ENCODE measurements around the gene RADIL. TPM values are rescaled to one million over a fixed set of nuclear protein-coding genes. Genes with fewer than 3 reads are reported as not detected.

The RADIL gene
- total RNA-seq, 4 donors from 2014 or later, result 4.4 to 11.4 (median 8.8) TPM

- no peak overlapping the region for H3K27ac ChIP-seq
These were observed 27.0 kb downstream of the RADIL start for GRCh38 chr7:4856336-4857057.

DNA sequence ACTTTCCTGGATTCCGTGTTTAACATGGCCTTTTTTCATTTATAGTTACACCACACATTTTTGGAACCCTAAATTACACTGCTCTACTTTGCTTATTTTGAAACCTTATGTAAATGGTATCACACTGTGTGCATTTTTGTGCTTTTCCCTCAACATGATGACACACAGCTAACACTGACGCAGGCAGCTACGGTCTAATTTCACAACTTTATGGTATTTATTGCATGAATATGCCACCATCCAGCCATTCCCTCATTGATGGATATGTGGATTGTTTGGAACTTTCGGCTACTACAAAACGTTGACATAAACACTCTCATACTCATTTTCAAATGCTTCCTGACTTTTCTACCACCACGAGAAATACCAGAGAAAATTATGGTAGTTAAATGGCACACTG, 28.6 kb downstream of the RADIL start:
- 73 to 91% methylated on average over 5 to 6 of the region's 6 CpGs for WGBS, 2 donors (ENCODE audit: low coverage in 1 of 2)
- no peak for ATAC-seq
- no peaks in the 10 kb centered on the region for H3K36me3 ChIP-seq

More at GRCh38 chr7:4856336-4857057, 27.0 kb downstream of the RADIL start:
- Histone ChIP-seq H3K27me3 (peaks cover 2% of the 10 kb centered on the region), H3K4me1 (peaks cover 0 to under 1% (median 0%) of the 10 kb centered on the region in 3 donors), H3K9me3 (peaks cover 0 to 14% (median 0%) of the 10 kb centered on the region in 3 donors), H3K4me3 (no peak overlapping the region), H3K36me3 (no peaks in the 10 kb centered on the region)
- 75 to 79% methylated on average over 4 to 10 of the region's 10 CpGs for whole genome bisulfite sequencing, 2 donors (ENCODE audit: low coverage in 1 of 2)
- no peak for ATAC-seq
- TF ChIP-seq POLR2A (IDR thresholded peaks at IDR 0.05) (no peak), EP300 (IDR thresholded peaks at IDR 0.05) (no peak), POLR2AphosphoS5 (IDR thresholded peaks at IDR 0.05) (no peak), CTCF (IDR thresholded peaks at IDR 0.05) (no peak)

DNA sequence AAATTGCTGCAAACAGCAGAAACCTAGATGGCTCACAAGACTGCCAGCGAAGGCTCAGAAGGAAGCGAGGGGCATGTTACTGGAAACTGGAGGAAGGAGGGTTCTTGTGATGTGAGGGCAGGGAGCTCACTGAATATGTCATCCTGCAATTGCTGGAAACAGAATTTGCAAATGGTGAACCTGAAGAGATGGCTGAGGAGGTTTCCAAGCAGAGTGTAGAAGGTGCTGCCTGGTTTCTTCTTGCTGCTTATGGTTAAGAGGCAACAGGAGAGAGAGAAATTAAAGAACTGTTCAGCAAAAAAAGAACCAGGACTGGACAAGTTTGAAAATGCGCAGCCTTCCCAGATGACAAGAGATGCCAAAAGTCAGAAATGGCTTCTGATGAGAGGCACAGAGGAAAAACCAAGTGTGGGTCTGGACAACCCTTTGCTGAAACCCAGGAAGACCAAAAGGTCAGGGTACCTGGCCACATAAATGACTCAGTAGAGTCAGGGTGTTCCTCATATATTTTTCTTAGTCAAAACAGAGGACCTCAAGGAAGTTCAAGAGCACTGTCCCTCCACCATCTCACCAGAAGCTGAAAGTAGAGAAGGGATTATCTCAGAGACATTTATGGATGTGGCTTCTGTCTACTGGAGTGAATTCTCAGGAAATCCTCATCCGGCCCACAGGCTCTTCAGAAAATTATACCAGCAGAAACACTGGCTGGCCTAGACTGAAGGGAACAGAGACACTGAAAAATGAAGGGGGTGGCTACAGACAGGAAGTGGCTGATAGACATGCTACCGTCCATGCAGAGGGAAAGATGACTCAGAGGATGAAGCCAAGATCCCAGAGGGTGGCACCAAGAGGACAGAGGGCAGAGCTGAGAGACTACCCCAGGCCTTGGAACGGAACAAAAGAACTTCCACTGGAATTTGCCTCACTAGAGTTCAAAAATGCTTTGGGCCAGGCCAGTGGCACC, 31.8 kb downstream of the RADIL start:
- H3K9me3 ChIP-seq, result peaks cover 0 to 24% (median 0%) of the 10 kb centered on the region in 3 donors
- TF ChIP-seq EP300 (IDR thresholded peaks at IDR 0.05) (no peak), POLR2AphosphoS5 (IDR thresholded peaks at IDR 0.05) (no peak), POLR2A (IDR thresholded peaks at IDR 0.05) (no peak), CTCF (IDR thresholded peaks at IDR 0.05) (no peak)
- H3K27ac ChIP-seq, result no peak overlapping the region
- H3K4me3 ChIP-seq, result no peak overlapping the region
- no peak for ATAC-seq
- H3K36me3 ChIP-seq, result no peaks in the 10 kb centered on the region
- H3K27me3 ChIP-seq, result no peaks in the 10 kb centered on the region
- WGBS, 2 donors (ENCODE audit: low coverage in 1 of 2), result 76 to 98% methylated on average over 4 to 6 of the region's 6 CpGs
- no peaks in the 10 kb centered on the region for H3K4me1 ChIP-seq

More for the DNA sequence above, 28.6 kb downstream of the RADIL start:
- Histone ChIP-seq H3K9me3 (peaks cover 0 to 24% (median 0%) of the 10 kb centered on the region in 3 donors), H3K4me3 (no peak overlapping the region), H3K4me1 (no peaks in the 10 kb centered on the region), H3K27ac (no peak overlapping the region), H3K27me3 (no peaks in the 10 kb centered on the region)
- no peak for TF ChIP-seq POLR2A (IDR thresholded peaks at IDR 0.05)

DNA sequence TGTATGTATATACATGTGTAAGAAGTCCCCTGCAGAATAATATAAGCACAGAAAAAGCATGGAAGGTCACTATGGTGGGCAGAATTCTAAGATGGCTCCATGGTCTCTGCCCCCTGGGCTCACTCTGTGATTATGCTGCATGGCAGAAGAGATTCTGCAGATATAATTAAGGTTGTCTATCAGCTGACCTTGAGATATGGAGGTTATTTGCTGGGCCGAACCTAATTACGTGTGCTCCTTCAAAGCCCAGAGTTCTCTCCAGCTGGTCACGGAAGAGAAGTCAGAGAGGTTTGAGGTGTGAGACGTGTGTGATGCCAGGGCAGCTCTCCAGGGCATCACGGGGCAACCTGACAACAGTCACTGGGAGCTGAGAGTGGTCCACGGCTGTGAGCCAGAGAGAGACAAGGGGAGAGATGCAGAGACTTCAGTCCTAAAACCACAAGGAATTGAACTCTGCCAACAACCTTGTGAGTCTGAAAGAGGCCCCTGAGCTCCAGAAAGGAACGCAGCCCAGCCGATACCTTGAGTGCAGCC, 33.2 kb downstream of the RADIL start:
- H3K4me3 ChIP-seq, result no peak overlapping the region
- TF ChIP-seq POLR2AphosphoS5 (IDR thresholded peaks at IDR 0.05) (no peak), CTCF (IDR thresholded peaks at IDR 0.05) (no peak), EP300 (IDR thresholded peaks at IDR 0.05) (no peak), POLR2A (IDR thresholded peaks at IDR 0.05) (no peak)
- no peaks in the 10 kb centered on the region for H3K36me3 ChIP-seq
- WGBS, 2 donors (ENCODE audit: low coverage in 1 of 2), result 88 to 89% methylated on average over 4 to 7 of the region's 8 CpGs
- H3K27me3 ChIP-seq, result no peaks in the 10 kb centered on the region
- H3K4me1 ChIP-seq, result no peaks in the 10 kb centered on the region
- no peak overlapping the region for H3K27ac ChIP-seq
- ATAC-seq, result no peak
- H3K9me3 ChIP-seq, result peaks cover 0 to 24% (median 0%) of the 10 kb centered on the region in 3 donors

GRCh38 chr7:4849390-4849789, 34.1 kb downstream of the RADIL start:
- Histone ChIP-seq H3K4me1 (no peaks in the 10 kb centered on the region), H3K27me3 (no peaks in the 10 kb centered on the region), H3K4me3 (no peak overlapping the region), H3K9me3 (peaks cover 0 to 24% (median 0%) of the 10 kb centered on the region in 3 donors), H3K36me3 (no peaks in the 10 kb centered on the region), H3K27ac (no peak overlapping the region)
- ATAC-seq, result no peak
- TF ChIP-seq CTCF (IDR thresholded peaks at IDR 0.05), result peak in 2 of 4 experiments; percentile 36 to 45
- no peak for TF ChIP-seq POLR2A (IDR thresholded peaks at IDR 0.05)
- 23 to 33% methylated on average over 4 of the region's 4 CpGs for WGBS, 2 donors (ENCODE audit: low coverage in 1 of 2)

Data from gastroesophageal sphincter (tissue), 4 donors.